Upper lobe of right lung (tissue), 1 donor: ENCODE data around the gene MRPS35. TPM values are rescaled to one million over a fixed set of nuclear protein-coding genes. Genes with fewer than 3 reads are reported as not detected.

Experiments used
- ATAC-seq: fragments of 200-7000 bp; cut with Tn5 transposase; one replicate; pipeline ENCODE4 v1.9.1; 2020; ENCODE audit warnings: mild to moderate bottlenecking, moderate library complexity
- DNase-seq: peaks from one replicate; pipeline ENCODE4 v3.0.0-alpha.2; 2020
- H3K27ac ChIP-seq: fragments of 200-600 bp; one replicate; pipeline ENCODE4 v1.8.0; 2022
- H3K27me3 ChIP-seq: fragments of 200-600 bp; one replicate; pipeline ENCODE4 v1.8.0; 2022; ENCODE audit warnings: mild to moderate bottlenecking
- H3K36me3 ChIP-seq: fragments of 200-600 bp; one replicate; pipeline ENCODE4 v1.8.0; 2022
- H3K4me1 ChIP-seq: fragments of 200-600 bp; one replicate; pipeline ENCODE4 v1.8.0; 2022
- H3K4me3 ChIP-seq: fragments of 200-600 bp; one replicate; pipeline ENCODE4 v1.8.0; 2022; ENCODE audit warnings: mild to moderate bottlenecking
- H3K9me3 ChIP-seq: fragments of 200-600 bp; one replicate; pipeline ENCODE4 v1.8.0; 2022
- CTCF ChIP-seq: fragments of 200-600 bp; IDR thresholded peaks from one replicate; pipeline ENCODE4 v1.8.0; 2022; ENCODE audit warnings: antibody characterized with exemption
- intact Hi-C: fragments of 100-400 bp; cut with DNase I; formaldehyde crosslinking; loops from one replicate; pipeline ENCODE4 v1.11.0; 2022
- total RNA-seq: library from RNA; stranded (reverse); fragmentation: NEBNext Ultra II Directional; extraction: Animal tissue kit (Norgen Biotek cat#: 25700); gene quantifications from one replicate; pipeline ENCODE4 v1.2.1, GENCODE V29; 2021
- donor health status: DM: no; HTN: yes; CAD: no; lungs with severe emphysema.

The MRPS35 gene
- total RNA-seq, 1 donor from 2014 or later = 31.3 TPM

- Histone ChIP-seq H3K27ac (no peak overlapping the region), H3K27me3 (no peaks in the 10 kb centered on the region), H3K9me3 (no peaks in the 10 kb centered on the region), H3K4me3 (no peak overlapping the region), H3K36me3 (peaks cover 82% of the 10 kb centered on the region), H3K4me1 (no peaks in the 10 kb centered on the region)
- ATAC-seq = no peak
- no peak for DNase-seq
- intact Hi-C loops = no loop called here
- TF ChIP-seq CTCF = no peak
Observed at GRCh38 chr12:27685274-27685673, 25.4 kb upstream of the MRPS35 start.

- H3K9me3 ChIP-seq = no peaks in the 10 kb centered on the region
- TF ChIP-seq CTCF = no peak
- H3K27ac ChIP-seq = no peak overlapping the region
- no peaks in the 10 kb centered on the region for H3K27me3 ChIP-seq
- ATAC-seq (no peak), DNase-seq (no peak)
- H3K4me3 ChIP-seq = no peak overlapping the region
- peaks cover 84% of the 10 kb centered on the region for H3K36me3 ChIP-seq
- H3K4me1 ChIP-seq = no peaks in the 10 kb centered on the region
- intact Hi-C loops = no loop called here
Observed at GRCh38 chr12:27686147-27686546, 24.5 kb upstream of the MRPS35 start.

GRCh38 chr12:27688671-27689070, 22.0 kb upstream of the MRPS35 start:
- ATAC-seq (no peak), DNase-seq (no peak)
- intact Hi-C loops = no loop called here
- no peak for TF ChIP-seq CTCF
- no peak overlapping the region for H3K27ac ChIP-seq
- no peaks in the 10 kb centered on the region for H3K4me1 ChIP-seq
- H3K4me3 ChIP-seq = no peak overlapping the region
- no peaks in the 10 kb centered on the region for H3K9me3 ChIP-seq
- H3K27me3 ChIP-seq = no peaks in the 10 kb centered on the region
- H3K36me3 ChIP-seq = peaks cover 85% of the 10 kb centered on the region

GRCh38 chr12:27689558-27690180, 21.0 kb upstream of the MRPS35 start:
- DNase-seq (no peak), ATAC-seq (no peak)
- TF ChIP-seq CTCF = no peak
- intact Hi-C loops = no loop called here
- Histone ChIP-seq H3K36me3 (peaks cover 84% of the 10 kb centered on the region), H3K27me3 (no peaks in the 10 kb centered on the region), H3K4me3 (no peak overlapping the region), H3K4me1 (no peaks in the 10 kb centered on the region), H3K27ac (no peak overlapping the region), H3K9me3 (no peaks in the 10 kb centered on the region)

GRCh38 chr12:27693403-27693802, 17.2 kb upstream of the MRPS35 start:
- Histone ChIP-seq H3K4me1 (no peaks in the 10 kb centered on the region), H3K27ac (no peak overlapping the region), H3K4me3 (no peak overlapping the region), H3K36me3 (peaks cover 80% of the 10 kb centered on the region), H3K9me3 (no peaks in the 10 kb centered on the region), H3K27me3 (no peaks in the 10 kb centered on the region)
- DNase-seq (no peak), ATAC-seq (no peak)
- TF ChIP-seq CTCF = no peak
- intact Hi-C loops = no loop called here
